Epithelial cell of proximal tubule (primary cell): ENCODE data around the gene NINJ1. TPM values are rescaled to one million over a fixed set of nuclear protein-coding genes. Genes with fewer than 3 reads are reported as not detected.

ENCODE experiments used
- DNase-seq: peaks from one replicate; pipeline ENCODE4 v3.0.0-alpha.2; 2011; ENCODE audit warnings: low read depth
- H3K4me3 ChIP-seq: 2 replicates; pipeline ENCODE4 v1.5.1; 2011; ENCODE audit warnings: low read depth, mild to moderate bottlenecking, low read length
- total RNA-seq: library from RNA; depleted of rRNA; stranded (reverse); fragments of >200 nt; gene quantifications from 2 replicates; pipeline ENCODE4 v1.2.3, GENCODE V29; 2015
- TF ChIP-seq, protein P1 (sequence below): conservative IDR thresholded peaks from 2 replicates; pipeline ENCODE4 v1.5.1; 2012; ENCODE audit warnings: low read depth, mild to moderate bottlenecking, low read length

The NINJ1 gene, protein sequence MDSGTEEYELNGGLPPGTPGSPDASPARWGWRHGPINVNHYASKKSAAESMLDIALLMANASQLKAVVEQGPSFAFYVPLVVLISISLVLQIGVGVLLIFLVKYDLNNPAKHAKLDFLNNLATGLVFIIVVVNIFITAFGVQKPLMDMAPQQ
- 58.9 and 59.0 TPM in 2 replicates for total RNA-seq

DNA sequence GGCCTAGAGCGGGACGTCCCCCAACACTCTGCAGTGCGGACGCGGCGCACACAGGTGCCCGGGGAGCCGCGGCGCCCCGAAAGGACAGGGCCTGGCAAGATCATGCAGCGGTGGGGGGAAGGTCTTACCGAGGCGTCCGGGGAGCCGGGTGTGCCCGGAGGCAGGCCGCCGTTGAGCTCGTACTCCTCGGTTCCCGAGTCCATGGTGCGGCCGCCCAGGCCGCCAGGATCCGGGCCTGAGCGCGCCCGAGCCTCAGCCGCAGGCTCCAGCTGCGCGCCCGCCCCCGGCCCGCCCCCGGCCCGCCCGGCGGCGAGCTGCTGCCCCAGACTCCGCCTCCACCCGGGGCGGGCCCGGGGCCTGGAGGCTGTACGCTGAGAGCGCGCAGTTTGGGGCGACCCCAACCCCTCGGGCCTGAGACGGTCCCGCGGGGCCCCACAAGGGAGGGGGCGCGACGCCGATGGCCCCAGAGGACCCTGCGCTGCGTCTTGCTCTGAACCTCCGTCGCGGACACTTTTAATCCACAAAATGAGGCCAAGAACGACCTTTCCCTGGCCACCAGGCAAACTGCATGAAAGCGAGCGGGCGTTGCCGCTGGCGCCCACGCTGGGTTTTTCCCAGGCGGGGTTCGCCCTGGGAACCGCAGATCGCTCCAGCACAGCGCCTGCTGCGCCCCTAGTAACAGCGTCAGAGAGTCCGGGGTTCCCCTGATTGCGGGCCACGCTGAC, at the start of gene NINJ1:
NINJ1 (minus strand) TSS at position 237 of the 725 bp plus-strand sequence; CDS start at position 203, 34 bp downstream.
- TF ChIP-seq, protein P1, sequence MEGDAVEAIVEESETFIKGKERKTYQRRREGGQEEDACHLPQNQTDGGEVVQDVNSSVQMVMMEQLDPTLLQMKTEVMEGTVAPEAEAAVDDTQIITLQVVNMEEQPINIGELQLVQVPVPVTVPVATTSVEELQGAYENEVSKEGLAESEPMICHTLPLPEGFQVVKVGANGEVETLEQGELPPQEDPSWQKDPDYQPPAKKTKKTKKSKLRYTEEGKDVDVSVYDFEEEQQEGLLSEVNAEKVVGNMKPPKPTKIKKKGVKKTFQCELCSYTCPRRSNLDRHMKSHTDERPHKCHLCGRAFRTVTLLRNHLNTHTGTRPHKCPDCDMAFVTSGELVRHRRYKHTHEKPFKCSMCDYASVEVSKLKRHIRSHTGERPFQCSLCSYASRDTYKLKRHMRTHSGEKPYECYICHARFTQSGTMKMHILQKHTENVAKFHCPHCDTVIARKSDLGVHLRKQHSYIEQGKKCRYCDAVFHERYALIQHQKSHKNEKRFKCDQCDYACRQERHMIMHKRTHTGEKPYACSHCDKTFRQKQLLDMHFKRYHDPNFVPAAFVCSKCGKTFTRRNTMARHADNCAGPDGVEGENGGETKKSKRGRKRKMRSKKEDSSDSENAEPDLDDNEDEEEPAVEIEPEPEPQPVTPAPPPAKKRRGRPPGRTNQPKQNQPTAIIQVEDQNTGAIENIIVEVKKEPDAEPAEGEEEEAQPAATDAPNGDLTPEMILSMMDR, result no peak
- peak within 1 kb of the TSS; percentile 91 for H3K4me3 ChIP-seq
- no peak for DNase-seq

DNA sequence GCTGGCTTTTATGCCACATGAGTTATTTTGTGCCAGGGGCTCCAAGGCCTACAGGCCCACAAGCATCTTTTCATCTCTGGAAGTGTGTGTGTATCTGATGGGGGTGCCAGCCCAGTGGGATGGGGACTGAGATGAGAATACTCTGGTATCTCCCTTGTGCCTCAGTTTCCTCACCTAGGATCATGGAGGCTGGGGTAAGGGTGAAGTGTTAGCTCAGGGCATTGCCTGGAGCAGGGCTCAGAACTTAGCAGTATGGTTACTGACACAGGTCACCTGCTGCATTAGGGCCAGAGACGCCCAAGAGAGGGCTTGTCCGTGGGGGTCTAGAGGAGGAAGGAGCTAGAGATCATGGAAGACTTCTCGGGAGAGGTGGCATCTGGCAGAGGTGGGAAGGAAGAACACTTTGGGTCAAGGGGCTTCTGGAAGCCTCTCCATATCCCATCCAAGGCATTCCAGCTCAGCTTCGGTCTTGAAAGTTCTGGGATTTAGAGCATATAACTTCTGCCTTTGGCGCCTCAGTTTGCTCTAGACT, 49.1 kb upstream of the NINJ1 start:
- TF ChIP-seq, protein P1, result no peak
- no peak for DNase-seq
- no peak overlapping the region for H3K4me3 ChIP-seq

DNA sequence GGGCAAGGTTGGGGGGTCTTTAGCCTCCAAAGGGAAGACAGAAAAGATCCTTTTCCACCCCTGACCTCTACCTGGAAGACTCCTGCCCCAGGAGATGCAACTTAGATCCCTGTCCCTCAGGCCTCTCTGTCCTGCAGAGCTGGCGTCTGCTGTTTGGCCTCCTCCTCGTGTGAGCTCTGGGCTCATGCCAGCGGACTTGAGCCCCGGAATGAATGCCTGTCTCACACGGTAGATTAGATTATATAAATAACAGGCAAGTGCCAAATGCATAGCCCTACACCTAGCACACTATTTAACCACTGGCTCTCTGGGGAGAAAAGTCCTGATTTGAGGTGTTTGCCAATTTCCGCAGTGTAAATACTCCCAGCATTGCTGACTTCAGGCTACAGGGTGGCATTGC, 48.5 kb upstream of the NINJ1 start:
- no peak overlapping the region for H3K4me3 ChIP-seq
- TF ChIP-seq, protein P1, result no peak
- no peak for DNase-seq

DNA sequence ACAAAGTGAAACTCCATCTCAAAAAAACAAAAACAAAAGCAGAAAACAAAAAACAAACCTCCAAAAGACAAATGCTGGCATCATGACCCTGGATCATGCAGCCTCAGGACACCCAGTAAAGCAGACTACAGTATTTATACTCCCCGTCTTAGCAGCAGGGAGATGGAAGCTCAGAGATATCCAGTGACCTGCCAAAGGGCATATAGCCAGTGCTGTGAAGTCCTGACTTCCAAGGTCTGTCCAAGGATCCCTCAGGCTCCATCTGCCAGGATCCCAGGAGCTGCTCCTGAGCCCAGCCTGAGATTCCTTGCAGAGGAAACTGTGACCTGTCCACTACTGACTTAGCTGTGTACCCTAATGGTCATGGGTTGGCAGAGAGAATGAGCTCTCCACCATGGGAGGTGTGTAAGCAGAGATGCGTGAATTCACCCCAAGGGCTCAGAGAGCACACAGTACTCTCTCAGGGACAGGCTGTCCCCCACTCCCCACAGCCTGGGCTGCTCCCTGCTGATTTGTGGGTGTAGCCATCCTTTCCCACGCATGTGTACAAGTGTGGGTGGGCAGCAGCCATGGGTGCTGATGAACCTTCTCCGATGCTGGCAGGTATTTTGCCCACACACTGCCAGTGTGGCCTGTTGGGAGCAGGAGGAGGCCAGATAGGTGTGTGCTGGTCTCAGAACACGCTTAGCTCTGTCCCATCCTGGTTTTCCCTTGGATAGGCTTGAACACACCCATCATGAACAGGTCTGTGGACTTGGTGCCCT, 47.8 kb upstream of the NINJ1 start:
- TF ChIP-seq, protein P1, result no peak

DNA sequence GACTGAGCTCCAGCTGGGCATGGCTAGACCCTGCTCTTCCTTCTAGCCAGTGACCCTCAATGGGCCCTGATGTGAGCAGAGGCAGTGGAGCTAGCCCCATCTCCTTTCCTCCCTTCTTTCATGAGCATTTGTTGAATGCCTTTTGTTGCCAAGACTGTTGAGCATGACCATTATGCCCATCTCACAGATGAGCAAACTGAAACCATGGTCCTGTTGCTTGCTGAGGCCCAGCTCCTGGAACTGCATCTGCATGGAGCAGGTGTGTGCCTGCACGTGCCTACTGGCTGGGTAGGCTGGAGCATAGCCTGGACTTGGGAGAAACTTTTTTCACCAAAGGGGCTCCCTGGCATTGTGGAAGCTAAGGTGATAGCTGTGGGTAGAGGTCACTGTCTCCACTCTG, 46.9 kb upstream of the NINJ1 start:
- no peak overlapping the region for H3K4me3 ChIP-seq
- no peak for DNase-seq
- TF ChIP-seq, protein P1, result no peak

More for the DNA sequence above, 47.8 kb upstream of the NINJ1 start:
- no peak overlapping the region for H3K4me3 ChIP-seq
- no peak for DNase-seq

DNA sequence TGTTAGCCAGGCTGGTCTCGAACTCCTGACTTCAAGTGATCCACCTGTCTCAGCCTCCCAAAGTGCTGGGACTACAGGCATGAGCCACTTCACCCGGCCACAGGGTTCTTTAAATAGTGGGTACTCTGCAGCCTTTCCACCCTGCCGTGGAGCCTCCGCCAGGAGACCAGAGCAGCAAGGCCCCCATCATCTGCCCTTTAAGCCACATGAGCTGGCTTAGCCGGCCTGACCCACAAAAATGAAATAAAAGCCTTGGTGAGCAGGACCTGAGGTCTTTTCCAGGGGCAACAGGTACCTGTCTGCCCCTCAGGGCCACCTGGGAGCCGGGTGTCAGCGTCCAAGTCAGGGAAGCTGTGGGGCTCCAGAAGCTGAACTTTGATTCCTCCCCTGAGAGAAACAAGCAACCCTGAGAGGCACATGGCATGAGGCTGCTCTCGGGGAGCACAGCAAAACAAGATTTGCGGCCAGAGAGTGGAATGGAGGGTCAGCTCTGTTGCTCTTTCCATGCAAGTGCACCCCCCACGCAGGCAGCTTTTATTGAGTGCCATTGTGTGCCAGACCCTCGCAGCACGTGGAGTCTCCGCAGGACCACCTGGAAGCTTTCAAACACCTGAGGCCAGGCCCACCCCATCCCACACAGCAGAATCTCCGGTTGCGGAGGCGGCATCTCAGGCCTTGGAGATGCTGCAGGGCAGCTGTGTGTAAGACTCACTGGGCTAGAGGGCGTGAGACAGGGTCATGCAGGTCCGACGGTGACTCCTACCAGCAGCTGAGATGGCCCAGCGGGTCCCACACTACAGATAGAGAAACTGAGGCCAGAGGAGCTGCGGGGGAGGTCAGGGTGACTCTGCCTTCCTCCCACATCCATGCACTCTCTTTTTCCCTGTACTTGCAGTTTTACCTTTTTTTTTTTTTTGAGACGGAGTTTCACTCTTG, 45.1 kb upstream of the NINJ1 start:
- H3K4me3 ChIP-seq, result no peak overlapping the region
- TF ChIP-seq, protein P1, result no peak
- DNase-seq, result no peak
